Endothelial cell of umbilical vein (primary cell): ENCODE results near the gene SAMD7. TPM values are rescaled to one million over a fixed set of nuclear protein-coding genes. Genes with fewer than 3 reads are reported as not detected.

Experiments
- BruUV-seq: library from RNA; stranded (reverse); fragments of 400-500 nt; replicated peaks from 2 replicates; lab custom pipeline; 2021; lab: Mats Ljungman, UMichigan
- CTCF ChIA-PET: fragments of 300-600, 350-600 bp; sonication (Branson Sonifier 250); formaldehyde crosslinking; loops from one replicate; lab custom pipeline; 2021; ENCODE audit warnings: antibody characterized with exemption, inconsistent platforms; lab: Charles Lee
- POLR2A ChIA-PET: fragments of 300-600, 350-600 bp; sonication (Branson Sonifier 250); formaldehyde crosslinking; loops from one replicate; lab custom pipeline; 2021; ENCODE audit warnings: antibody characterized with exemption, inconsistent platforms; lab: Charles Lee
- DNase-seq: peaks from one replicate; pipeline ENCODE4 v3.0.0-alpha.2; 2011; ENCODE audit warnings: low read depth, low spot score
- FAIRE-seq: peaks from 2 replicates; lab custom pipeline; 2011; peaks lifted over from hg19 to GRCh38; lab: Jason Lieb, UNC
- H2AFZ ChIP-seq: 2 replicates; pipeline ENCODE4 v1.6.0; 2012; ENCODE audit warnings: low read depth, low read length, control low read depth, inconsistent platforms
- H3K27ac ChIP-seq: 2 replicates; pipeline ENCODE4 v1.5.1; 2011; ENCODE audit warnings: low read depth, mild to moderate bottlenecking, control low read depth, low read length, moderate library complexity; ENCODE audit not compliant: insufficient read depth
- H3K27me3 ChIP-seq, 2 experiments: 2 replicates each; pipeline versions ENCODE4 v1.6.0 to v1.6.1; 2011; ENCODE audit warnings: low read length in 2 of 2, mixed read lengths in 1 of 2; ENCODE audit not compliant: control insufficient read depth in 2 of 2, insufficient read depth in 2 of 2
- H3K36me3 ChIP-seq, 2 experiments: 2 replicates in 1 of 2; 3 replicates in 1 of 2; pipeline ENCODE4 v1.5.1; 2011; ENCODE audit warnings: low read length in 2 of 2, mild to moderate bottlenecking in 1 of 2, moderate library complexity in 1 of 2; ENCODE audit not compliant: control insufficient read depth in 2 of 2, insufficient read depth in 2 of 2; ENCODE audit errors: extremely low read depth in 1 of 2
- H3K4me1 ChIP-seq: 3 replicates; pipeline ENCODE4 v1.5.1; 2011; ENCODE audit warnings: mild to moderate bottlenecking, low read length; ENCODE audit not compliant: control insufficient read depth, insufficient read depth; ENCODE audit errors: extremely low read depth
- H3K4me2 ChIP-seq: 2 replicates; pipeline ENCODE4 v1.6.1; 2011; ENCODE audit warnings: low read length, control low read depth, mixed read lengths; ENCODE audit not compliant: insufficient read depth
- H3K4me3 ChIP-seq, 3 experiments: fragments of 200-600 bp in 1 of 3; sonication (generic), shearing (Covaris generic) in 1 of 3; replicated peaks in 1 of 3; 2 replicates each; pipeline ENCODE4 v1.5.1; 2011 to 2016; ENCODE audit warnings: control low read depth in 3 of 3, low read length in 3 of 3, mild to moderate bottlenecking in 2 of 3, inconsistent platforms in 1 of 3, low read depth in 1 of 3, moderate library complexity in 1 of 3; ENCODE audit not compliant: insufficient read depth in 1 of 3
- H3K79me2 ChIP-seq: 2 replicates; pipeline ENCODE4 v1.6.0; 2012; ENCODE audit warnings: low read length, inconsistent platforms; ENCODE audit not compliant: control insufficient read depth, insufficient read depth
- H3K9ac ChIP-seq: replicated peaks from 2 replicates; pipeline ENCODE3; 2011; ENCODE audit warnings: low read length, control low read depth; ENCODE audit not compliant: insufficient read depth; ENCODE audit errors: extremely low read depth
- H3K9me1 ChIP-seq: replicated peaks from 3 replicates; pipeline ENCODE4 v1.6.0; 2011; ENCODE audit warnings: mild to moderate bottlenecking, low read length; ENCODE audit not compliant: control insufficient read depth, insufficient read depth; ENCODE audit errors: extremely low read depth
- H3K9me3 ChIP-seq: replicated peaks from 2 replicates; pipeline ENCODE4 v1.5.1; 2012; ENCODE audit warnings: low read length, inconsistent platforms; ENCODE audit not compliant: control insufficient read depth, insufficient read depth
- H4K20me1 ChIP-seq: replicated peaks from 2 replicates; pipeline ENCODE3; 2011; ENCODE audit warnings: mild to moderate bottlenecking, low read length; ENCODE audit not compliant: control insufficient read depth, insufficient read depth; ENCODE audit errors: extremely low read depth
- CTCF ChIP-seq, 2 donors: IDR thresholded peaks; 1 replicate in 1 of 2; 2 replicates in 1 of 2; pipeline ENCODE4 v1.5.1; 2011; ENCODE audit warnings: low read length in 2 of 2, mild to moderate bottlenecking in 2 of 2, moderate library complexity in 2 of 2, control low read depth in 1 of 2, inconsistent platforms in 1 of 2, low read depth in 1 of 2; ENCODE audit not compliant: insufficient read depth in 1 of 2; ENCODE audit errors: extremely low read depth in 1 of 2
- EZH2 ChIP-seq: IDR thresholded peaks from 2 replicates; pipeline ENCODE4 v1.6.1; 2012; ENCODE audit warnings: borderline replicate concordance, low read depth, mild to moderate bottlenecking, moderate library complexity, low read length, inconsistent platforms; ENCODE audit not compliant: severe bottlenecking
- FOS ChIP-seq: IDR thresholded peaks from 2 replicates; pipeline ENCODE4 v1.6.1; 2011; ENCODE audit warnings: mild to moderate bottlenecking, low read length, moderate library complexity, borderline replicate concordance; ENCODE audit not compliant: insufficient read depth
- GATA2 ChIP-seq: IDR thresholded peaks from 2 replicates; pipeline ENCODE4 v1.7.0; 2011; ENCODE audit warnings: low read depth, mild to moderate bottlenecking, moderate library complexity, mixed read lengths, low read length; ENCODE audit not compliant: insufficient read length, insufficient read depth
- JUN ChIP-seq: IDR thresholded peaks from 2 replicates; pipeline ENCODE4 v1.6.1; 2011; ENCODE audit warnings: borderline replicate concordance, low read depth; ENCODE audit not compliant: insufficient read length, insufficient read depth
- MYC ChIP-seq: IDR thresholded peaks from one replicate; pipeline ENCODE4 v1.6.1; 2011; ENCODE audit warnings: mild to moderate bottlenecking, low read depth, low read length
- POLR2A ChIP-seq: IDR thresholded peaks from 2 replicates; pipeline ENCODE4 v1.6.1; 2012; ENCODE audit warnings: low read depth, mild to moderate bottlenecking, control low read depth, low read length
- POLR2AphosphoS5 ChIP-seq: IDR thresholded peaks from 2 replicates; pipeline ENCODE4 v1.6.1; 2012; ENCODE audit warnings: low read depth, mild to moderate bottlenecking, control low read depth, low read length, moderate library complexity; ENCODE audit not compliant: insufficient read depth
- dilution Hi-C: fragments of 300-500 bp; cut with MboI; formaldehyde crosslinking; loops from one replicate; pipeline ENCODE4 v1.15.0; 2019; ENCODE audit warnings: low sequenced_read_pairs; ENCODE audit not compliant: extremely low pct_ligation_motif_present
- intact Hi-C: fragments of 100-400 bp; cut with micrococcal nuclease; formaldehyde crosslinking; loops from one replicate; pipeline ENCODE4 v1.10.0; 2022
- polyA plus RNA-seq, 4 experiments: library from polyadenylated mRNA; depleted of rRNA in 3 of 4; stranded (reverse) in 3 of 4; unstranded in 1 of 4; fragments of >200 nt; gene quantifications; 2 replicates each; pipeline versions ENCODE4 v1.2.1 to v1.2.3, GENCODE V29; 2011 to 2012; ENCODE audit warnings: missing spikeins in 1 of 4
- total RNA-seq: library from RNA; stranded (reverse); gene quantifications from 2 replicates; pipeline ENCODE4 v1.2.3, GENCODE V29; 2021
- TF ChIP-seq, protein P1 (sequence below): IDR thresholded peaks from 2 replicates; pipeline ENCODE4 v1.6.1; 2011; ENCODE audit not compliant: insufficient read depth, insufficient read length

Gene SAMD7
- total and polyA plus RNA-seq, 2 donors (not counting 3 experiments of a cell fraction or from before 2014, with no cell fraction given): not detected

GRCh38 chr3:169923189-169923588, 11.8 kb downstream of the SAMD7 start:
- H3K36me3 ChIP-seq: no peaks in the 10 kb centered on the region
- POLR2A ChIA-PET: no interaction called here
- H3K79me2 ChIP-seq: no peaks in the 10 kb centered on the region
- no peak for DNase-seq
- H3K9me1 ChIP-seq: no peaks in the 10 kb centered on the region
- dilution Hi-C loops: no loop called here
- H3K4me2 ChIP-seq: no peak overlapping the region
- TF ChIP-seq POLR2AphosphoS5 (no peak), POLR2A (no peak), EZH2 (no peak), MYC (no peak), FOS (no peak), GATA2 (no peak), CTCF (IDR thresholded peaks at IDR 0.05; ENCODE audit: extremely low read depth in 1 of 2, insufficient read depth in 1 of 2, low read depth in 1 of 2, low read length in 2 of 2) (no peak), JUN (no peak)
- TF ChIP-seq, protein P1, sequence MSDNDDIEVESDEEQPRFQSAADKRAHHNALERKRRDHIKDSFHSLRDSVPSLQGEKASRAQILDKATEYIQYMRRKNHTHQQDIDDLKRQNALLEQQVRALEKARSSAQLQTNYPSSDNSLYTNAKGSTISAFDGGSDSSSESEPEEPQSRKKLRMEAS: no peak
- no peak overlapping the region for H3K9ac ChIP-seq
- CTCF ChIA-PET: no interaction called here
- intact Hi-C loops: no loop called here
- no peak overlapping the region for H3K4me3 ChIP-seq
- FAIRE-seq: no peak
- H3K4me1 ChIP-seq: no peaks in the 10 kb centered on the region
- BruUV-seq: no TSS peak
- H3K27ac ChIP-seq: no peak overlapping the region
- H2AFZ ChIP-seq: no peak overlapping the region
- H3K27me3 ChIP-seq: peaks cover 6% of the 10 kb centered on the region in 2 experiments
- no peaks in the 10 kb centered on the region for H3K9me3 ChIP-seq
- H4K20me1 ChIP-seq: no peaks in the 10 kb centered on the region
